ENCODE results near the gene ST8SIA6. TPM values are rescaled to one million over a fixed set of nuclear protein-coding genes. Genes with fewer than 3 reads are reported as not detected.

ST8SIA6 gene
- total and polyA plus RNA-seq, 9 of the 15 experiments (the other 6 are each of a cell fraction or from before 2014, with no cell fraction given): 0.69 to 6.7 (median 5.0) TPM

DNA sequence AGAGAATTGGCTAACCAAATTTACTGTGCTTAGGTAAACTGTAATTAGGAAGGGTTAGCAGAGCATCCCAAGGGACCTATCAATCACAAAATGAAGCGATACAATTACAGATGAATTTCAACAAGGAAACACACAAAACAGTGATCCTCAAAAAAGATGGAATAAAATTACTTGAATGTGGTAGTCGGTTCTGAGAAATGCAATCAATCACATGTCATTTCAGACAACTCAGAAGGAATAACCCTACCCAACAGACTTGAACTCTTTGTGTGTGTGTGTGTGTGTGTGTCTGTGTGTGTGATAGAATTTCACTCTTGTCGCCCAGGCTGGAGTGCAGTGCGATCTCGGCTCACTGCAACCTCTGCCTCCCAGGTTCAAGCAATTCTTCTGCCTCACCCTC, 43.5 kb downstream of the ST8SIA6 start (continued):
- no peak for TF ChIP-seq ZNF507 (tag; conservative IDR thresholded peaks at IDR 0.05)
- TF ChIP-seq LEF1 (IDR thresholded peaks at IDR 0.05): no peak
- no peak for TF ChIP-seq NR4A1 (CRISPR knock-in tag; IDR thresholded peaks at IDR 0.05)
- peak; percentile 26; the same call in 1 of the 2 replicates for TF ChIP-seq NR4A1 (tag; IDR thresholded peaks at IDR 0.05)
- TF ChIP-seq, protein P1, sequence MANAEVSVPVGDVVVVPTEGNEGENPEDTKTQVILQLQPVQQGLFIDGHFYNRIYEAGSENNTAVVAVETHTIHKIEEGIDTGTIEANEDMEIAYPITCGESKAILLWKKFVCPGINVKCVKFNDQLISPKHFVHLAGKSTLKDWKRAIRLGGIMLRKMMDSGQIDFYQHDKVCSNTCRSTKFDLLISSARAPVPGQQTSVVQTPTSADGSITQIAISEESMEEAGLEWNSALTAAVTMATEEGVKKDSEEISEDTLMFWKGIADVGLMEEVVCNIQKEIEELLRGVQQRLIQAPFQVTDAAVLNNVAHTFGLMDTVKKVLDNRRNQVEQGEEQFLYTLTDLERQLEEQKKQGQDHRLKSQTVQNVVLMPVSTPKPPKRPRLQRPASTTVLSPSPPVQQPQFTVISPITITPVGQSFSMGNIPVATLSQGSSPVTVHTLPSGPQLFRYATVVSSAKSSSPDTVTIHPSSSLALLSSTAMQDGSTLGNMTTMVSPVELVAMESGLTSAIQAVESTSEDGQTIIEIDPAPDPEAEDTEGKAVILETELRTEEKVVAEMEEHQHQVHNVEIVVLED (CRISPR knock-in tag; IDR thresholded peaks at IDR 0.05): no peak
- no peak for TF ChIP-seq CHD1 (IDR thresholded peaks at IDR 0.05; ENCODE audit: low read length)

- H3K27me3 ChIP-seq (ENCODE audit: control insufficient read depth in 2 of 2, insufficient read depth in 2 of 2, low read length in 2 of 2): no peaks in the 10 kb centered on the region
- no peaks in the 10 kb centered on the region for H3K9me1 ChIP-seq (ENCODE audit: control insufficient read depth, insufficient read depth, low read length)
- WGBS (ENCODE audit: insufficient coverage, low coverage, missing lambda C conversion rate): 69% methylated on average over 4 of the region's 5 CpGs
- ChIA-PET CTCF (ENCODE audit: low intra/inter-chr PET ratio) (interaction anchor here (0.7 kb wide), 1 partner anchor 65 kb away, joined by 3 read pairs; no protein-coding TSS in a partner anchor), POLR2A (interaction anchor here (1.7 kb wide), 1 partner anchor 20 kb away, joined by 3 read pairs; no protein-coding TSS in a partner anchor)
- in situ Hi-C loops (cut with MboI) (no loop called here), intact Hi-C loops (cut with micrococcal nuclease) (loop anchor here (1.0 kb wide), 3 partner anchors 21 to 190 kb away; no protein-coding TSS in a partner anchor)
- H3K4me2 ChIP-seq (ENCODE audit: insufficient read depth, low read length): no peak overlapping the region
- FAIRE-seq (no peak), DNase-seq (ENCODE audit: extremely low read depth in 1 of 4, low spot score in 3 of 4) (peak in 2 of 4 experiments; percentile 34 to 62), ATAC-seq (peak; percentile 67)
- no peak overlapping the region for H3K9ac ChIP-seq (ENCODE audit: insufficient read depth in 1 of 2, low read depth in 2 of 2, low read length in 2 of 2)
- no peak overlapping the region for H3K4me3 ChIP-seq
- H4K20me1 ChIP-seq (replicated peaks; ENCODE audit: control insufficient read depth, insufficient read depth, low read length): no peaks in the 10 kb centered on the region
- H3K79me2 ChIP-seq (ENCODE audit: control insufficient read depth, insufficient read depth, low read length): no peaks in the 10 kb centered on the region
- H3K36me3 ChIP-seq (ENCODE audit: control insufficient read depth, insufficient read depth, low read length): peaks cover 19% of the 10 kb centered on the region; the same call in 2 of the 3 replicates
- BruUV-seq (replicated peaks): no TSS peak
- no peak overlapping the region; the same call in 1 of the 2 replicates for H2AFZ ChIP-seq (ENCODE audit: low read depth, low read length)
- peaks cover 14 to 29% of the 10 kb centered on the region in 2 experiments; a peak in 4 of 5 replicates for H3K4me1 ChIP-seq (replicated peaks in 1 of 2; ENCODE audit: control insufficient read depth in 2 of 2, insufficient read depth in 2 of 2, low read length in 2 of 2)
- H3K9me3 ChIP-seq (replicated peaks; ENCODE audit: control insufficient read depth, insufficient read depth, low read depth, low read length): no peaks in the 10 kb centered on the region
- H3K27ac ChIP-seq (ENCODE audit: extremely low read depth, low read depth, low read length): no peak overlapping the region
- TF ChIP-seq GATAD2B (IDR thresholded peaks at IDR 0.05; ENCODE audit: borderline replicate concordance): 0 out of 2 replicates have a peak, but pooled peaks have one; percentile 22
- no peak for TF ChIP-seq THAP12 (CRISPR knock-in tag; IDR thresholded peaks at IDR 0.05)
- no peak for TF ChIP-seq PCBP2 (IDR thresholded peaks at IDR 0.05; ENCODE audit: low read depth, low read length, poor library complexity, severe bottlenecking)
- TF ChIP-seq ZNF445 (CRISPR knock-in tag; IDR thresholded peaks at IDR 0.05; ENCODE audit: low read depth): no peak
- TF ChIP-seq BRD9 (IDR thresholded peaks at IDR 0.05; ENCODE audit: low read depth, partially characterized antibody): peak; percentile 52
- TF ChIP-seq OTX1 (CRISPR knock-in tag; IDR thresholded peaks at IDR 0.05): no peak
- no peak for TF ChIP-seq MAFK (IDR thresholded peaks at IDR 0.05; ENCODE audit: low read length)
- no peak for TF ChIP-seq HMG20B (CRISPR knock-in tag; IDR thresholded peaks at IDR 0.05)
- TF ChIP-seq PATZ1 (CRISPR knock-in tag; IDR thresholded peaks at IDR 0.05; ENCODE audit: borderline replicate concordance): no peak
These were observed 45.1 kb downstream of the ST8SIA6 start for GRCh38 chr10:17409170-17409733.

All from K562 (cell line).